Measurements from ENCODE around the gene EID2B.

EID2B gene

DNA sequence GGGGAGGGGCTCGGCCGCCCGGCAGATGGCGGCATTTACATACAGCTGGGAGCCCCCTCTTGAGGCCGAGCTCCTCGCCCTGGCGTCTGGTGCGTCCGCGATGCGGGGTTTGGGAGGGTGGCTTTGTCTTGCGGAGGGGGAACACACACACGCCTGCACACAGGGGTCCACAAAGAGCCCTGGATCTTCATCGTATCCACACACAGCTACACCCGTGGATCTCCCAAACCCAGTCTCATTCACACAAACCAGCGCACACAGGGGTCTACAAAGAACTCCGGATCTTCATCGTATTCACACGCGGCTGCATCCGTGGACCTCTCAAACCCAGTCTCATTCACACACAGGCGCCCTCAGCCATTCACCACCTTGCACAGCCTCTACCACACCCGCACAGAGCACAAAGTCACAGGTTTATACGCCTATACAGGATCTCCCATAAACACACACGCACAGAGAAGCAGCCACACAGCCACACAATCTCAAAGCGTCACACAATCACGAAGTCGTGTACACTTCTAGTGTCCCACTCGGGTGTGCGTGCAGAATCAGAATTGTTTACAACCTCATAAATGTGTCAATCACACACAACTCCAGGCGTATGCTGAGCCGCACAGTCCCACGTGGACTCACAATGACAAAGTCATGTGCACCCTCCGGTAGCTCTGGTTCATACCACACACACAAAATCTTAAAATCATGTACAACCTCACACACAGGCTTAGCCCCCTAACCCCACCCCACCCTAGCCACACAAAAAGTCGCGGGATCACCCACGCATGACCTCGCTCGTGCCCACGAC is 34.5 kb downstream of the EID2B start:
- DNase-seq, result peak; percentile 71

DNA sequence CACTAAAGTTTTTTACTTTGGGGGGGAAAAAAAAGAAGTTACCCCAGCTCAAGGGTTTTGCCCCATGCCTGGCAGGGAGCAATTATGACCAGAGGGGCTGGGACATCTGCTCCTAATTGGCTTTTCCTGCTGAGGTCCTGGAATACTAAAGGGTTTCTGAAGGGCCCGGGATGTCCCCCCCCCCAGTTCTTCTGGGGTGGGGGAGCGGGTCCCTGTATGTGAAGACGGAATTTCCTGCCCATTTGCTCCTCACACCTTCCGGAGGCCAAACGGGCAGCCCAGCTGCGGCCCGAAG is 35.0 kb downstream of the EID2B start:
- DNase-seq, result no peak

GRCh38 chr19:39496063-39496462 is 36.6 kb downstream of the EID2B start:
- no peak for DNase-seq

- no peak for DNase-seq
Observed at GRCh38 chr19:39494661-39495060, 38.0 kb downstream of the EID2B start.

DNA sequence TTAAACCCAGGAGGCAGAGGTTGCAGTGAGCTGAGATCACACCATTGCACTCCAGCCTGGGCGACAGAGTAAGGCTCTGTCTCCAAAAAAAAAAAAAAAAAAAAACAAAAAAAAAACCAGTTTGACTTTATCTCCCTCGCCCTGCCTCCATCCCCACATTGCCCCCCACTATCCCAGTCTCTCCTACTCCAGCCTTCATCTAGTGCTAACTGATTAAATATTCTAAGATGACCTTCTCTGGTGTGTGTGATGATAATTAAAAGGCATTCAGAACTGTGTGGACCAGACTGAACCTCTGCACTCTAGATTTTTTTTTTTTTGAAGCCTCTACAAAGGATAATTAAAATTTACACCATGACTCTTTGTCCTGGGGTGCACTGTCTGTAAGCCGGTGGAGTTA is 39.9 kb downstream of the EID2B start:
- DNase-seq, result no peak

DNA sequence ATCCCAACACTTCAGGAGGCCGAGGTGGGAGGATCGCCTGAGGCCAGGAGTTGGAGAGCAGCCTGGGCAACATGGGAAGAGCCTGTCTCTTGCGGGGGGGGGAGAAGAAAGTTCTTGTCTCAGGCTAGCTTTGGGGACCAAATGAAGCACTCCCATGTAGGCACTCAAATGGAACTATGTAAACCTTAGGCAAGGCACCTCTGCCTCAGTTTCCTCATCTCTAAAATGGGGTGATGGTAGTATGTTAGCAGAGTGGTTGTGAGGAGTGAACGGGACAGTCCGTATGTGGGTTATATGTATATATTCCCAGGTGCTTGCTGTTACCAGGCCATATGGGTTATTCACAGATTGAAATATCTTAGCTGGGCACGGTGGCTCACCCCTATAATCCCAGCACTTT is 40.4 kb downstream of the EID2B start:
- no peak for DNase-seq

- no peak for DNase-seq
Observed at GRCh38 chr19:39489756-39490155, 42.9 kb downstream of the EID2B start.

- DNase-seq, result no peak
Observed at GRCh38 chr19:39483141-39483540, 49.5 kb downstream of the EID2B start.

DNA sequence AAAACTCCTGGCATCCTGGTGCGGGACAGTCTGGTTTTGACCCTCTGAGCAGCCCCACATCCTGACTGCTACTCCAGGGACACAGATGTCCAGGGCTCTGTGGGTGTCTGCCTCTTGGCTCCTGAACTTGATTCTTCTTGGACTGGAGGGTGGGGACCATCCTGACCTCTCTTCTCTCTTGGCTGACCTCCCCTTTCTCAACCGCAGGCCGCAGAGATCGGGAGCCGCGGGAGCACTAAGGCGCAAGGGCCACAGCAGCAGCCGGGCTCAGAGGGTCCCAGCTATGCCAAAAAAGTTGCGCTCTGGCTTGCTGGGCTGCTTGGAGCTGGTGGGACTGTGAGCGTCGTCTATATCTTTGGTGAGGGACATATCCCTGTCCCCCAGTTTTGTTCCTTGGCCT is 51.0 kb downstream of the EID2B start:
- no peak for DNase-seq

GRCh38 chr19:39481229-39481545 is 51.5 kb downstream of the EID2B start:
- peak; percentile 34 for DNase-seq

All from hematopoietic multipotent progenitor cell treated with erythropoietin and hydrocortisone succinate and interleukin-3 and kit ligand, for 4 days (in vitro differentiated cells).